K562 (cell line): Measurements from ENCODE around the gene KMT2A. TPM values are rescaled to one million over a fixed set of nuclear protein-coding genes. Genes with fewer than 3 reads are reported as not detected.
A peak's percentile ranks its signal among the peaks of the same experiment; 100 is the strongest.

Experiments
- CBFA2T3 ChIP-seq: fragments of 450-650 bp; IDR thresholded peaks from 2 replicates; pipeline ENCODE4 v1.6.1; 2017
- CHCHD3 ChIP-seq: fragments of 250-450 bp; sonication (Bioruptor Pico); IDR thresholded peaks from 2 replicates; pipeline ENCODE4 v2.1.2; 2022; ENCODE audit warnings: mild to moderate bottlenecking
- CHD2 ChIP-seq: IDR thresholded peaks from 2 replicates; pipeline ENCODE4 v1.6.1; 2011; ENCODE audit warnings: low read depth, low read length
- DACH1 ChIP-seq: fragments of 450-650 bp; IDR thresholded peaks from 2 replicates; pipeline ENCODE4 v1.6.1; 2018; ENCODE audit not compliant: partially characterized antibody
- FOXK1 ChIP-seq: sonication (generic); formaldehyde crosslinking; IDR thresholded peaks from 2 replicates; pipeline ENCODE4 v1.8.0; 2022; ENCODE audit warnings: missing genetic modification reagents, mild to moderate bottlenecking, borderline replicate concordance
- HDAC6 ChIP-seq: IDR thresholded peaks from 2 replicates; pipeline ENCODE4 v1.6.1; 2012; ENCODE audit warnings: low read depth, mild to moderate bottlenecking, control low read depth, inconsistent platforms, low read length, moderate library complexity
- HES1 ChIP-seq: fragments of 450-650 bp; IDR thresholded peaks from 2 replicates; pipeline ENCODE4 v1.6.1; 2016; ENCODE audit warnings: low read depth, mild to moderate bottlenecking, moderate library complexity
- IRF1 ChIP-seq: sonication (generic); formaldehyde crosslinking; IDR thresholded peaks from 2 replicates; pipeline ENCODE4 v1.8.0; 2022; ENCODE audit warnings: missing genetic modification reagents, mild to moderate bottlenecking, borderline replicate concordance
- MTA1 ChIP-seq: fragments of 450-650 bp; IDR thresholded peaks from 2 replicates; pipeline ENCODE4 v1.6.1; 2017; ENCODE audit warnings: borderline replicate concordance
- NBN ChIP-seq: fragments of 450-650 bp; IDR thresholded peaks from 2 replicates; pipeline ENCODE4 v1.6.1; 2016; ENCODE audit warnings: low read depth, mild to moderate bottlenecking
- NCOA1 ChIP-seq: fragments of 450-650 bp; IDR thresholded peaks from 2 replicates; pipeline ENCODE4 v1.6.1; 2016; ENCODE audit warnings: low read depth
- NCOA6 ChIP-seq: fragments of 450-650 bp; IDR thresholded peaks from 2 replicates; pipeline ENCODE4 v1.6.1; 2017; ENCODE audit warnings: mild to moderate bottlenecking
- NFE2 ChIP-seq: IDR thresholded peaks from 2 replicates; pipeline ENCODE4 v1.6.1; 2014; ENCODE audit warnings: antibody characterized with exemption, low read depth
- NONO ChIP-seq, 2 experiments: fragments of 200-400 bp in 1 of 2; fragments of 450-650 bp in 1 of 2; formaldehyde crosslinking in 1 of 2; IDR thresholded peaks; 2 replicates each; pipeline ENCODE4 v1.6.1; 2017; ENCODE audit warnings: low read depth in 2 of 2, mild to moderate bottlenecking in 2 of 2, moderate library complexity in 2 of 2, low read length in 1 of 2
- NR2C2 ChIP-seq, 2 experiments: fragments of 200-800 bp in 1 of 2; sonication (Bioruptor generic) in 1 of 2; sonication (generic) in 1 of 2; formaldehyde crosslinking in 1 of 2; IDR thresholded peaks; 2 replicates each; pipeline versions ENCODE4 v1.6.1 to v1.8.0; 2016 to 2022; ENCODE audit warnings: mild to moderate bottlenecking in 1 of 2, missing compliant biosample characterization in 1 of 2, missing genetic modification characterization in 1 of 2, missing genetic modification reagents in 1 of 2
- PHF8 ChIP-seq: fragments of 200-600 bp; sonication (generic); IDR thresholded peaks from 2 replicates; pipeline ENCODE4 v1.6.1; 2012; ENCODE audit warnings: mixed run types, mild to moderate bottlenecking, inconsistent platforms, low read length, moderate library complexity, borderline replicate concordance
- POLR2G ChIP-seq: fragments of 200-400 bp; formaldehyde crosslinking; IDR thresholded peaks from 2 replicates; pipeline ENCODE4 v1.6.1; 2017; ENCODE audit warnings: low read depth, mild to moderate bottlenecking, antibody characterized with exemption, low read length, moderate library complexity
- RNF2 ChIP-seq: sonication (generic); IDR thresholded peaks from 2 replicates; pipeline ENCODE4 v1.6.1; 2016
- SP1 ChIP-seq: sonication (generic); formaldehyde crosslinking; IDR thresholded peaks from 2 replicates; pipeline ENCODE4 v1.8.1; 2022; ENCODE audit warnings: mild to moderate bottlenecking, missing genetic modification reagents
- THAP12 ChIP-seq: fragments of 250-450 bp; sonication (Bioruptor Pico); IDR thresholded peaks from 2 replicates; pipeline ENCODE4 v1.9.0; 2021; ENCODE audit warnings: mild to moderate bottlenecking, inconsistent platforms
- TRIM28 ChIP-seq: fragments of 450-650 bp; IDR thresholded peaks from 2 replicates; pipeline ENCODE4 v1.6.1; 2017
- U2AF1 ChIP-seq: fragments of 200-400 bp; formaldehyde crosslinking; optimal IDR thresholded peaks from 2 replicates; pipeline ENCODE3; 2017; ENCODE audit warnings: mild to moderate bottlenecking, low read depth, low read length, moderate library complexity
- ZBTB12 ChIP-seq: fragments of 250-450 bp; sonication (Bioruptor Pico); IDR thresholded peaks from 2 replicates; pipeline ENCODE4 v1.4.0; 2020
- ZFP30 ChIP-seq: fragments of 250-450 bp; sonication (Bioruptor Pico); IDR thresholded peaks from 2 replicates; pipeline ENCODE4 v1.8.0; 2022; ENCODE audit warnings: moderate library complexity, mild to moderate bottlenecking, inconsistent platforms, borderline replicate concordance
- ZFPM2 ChIP-seq: fragments of 250-450 bp; sonication (Bioruptor Pico); IDR thresholded peaks from 2 replicates; pipeline ENCODE4 v1.5.1; 2022; ENCODE audit warnings: mild to moderate bottlenecking
- polyA plus RNA-seq, 8 experiments: library from polyadenylated mRNA; depleted of rRNA in 4 of 8; stranded (reverse) in 5 of 8; unstranded in 3 of 8; fragments of >200 nt; fragmentation: Nextera tagmentation in 2 of 8; fragmentation: Illumina TruSeq in 1 of 8; extraction: Ambion mirVana in 2 of 8; extraction: Trizol in 1 of 8; gene quantifications; 2 replicates each; pipeline versions ENCODE4 v1.2.1 to v1.2.3, GENCODE V29; 2011 to 2014; ENCODE audit warnings: inconsistent platforms in 1 of 8, missing spikeins in 1 of 8
- total RNA-seq, 7 experiments: library from RNA; depleted of rRNA in 6 of 7; stranded (reverse); fragments of >200 nt in 6 of 7; fragmentation: Illumina TruSeq in 2 of 7; extraction: Trizol in 2 of 7; gene quantifications; 2 replicates each; pipeline versions ENCODE4 v1.2.1 to v1.2.3, GENCODE V29; 2011 to 2021; ENCODE audit warnings: low replicate concordance in 1 of 7

Gene KMT2A
- total and polyA plus RNA-seq, 9 of the 15 experiments (the other 6 are each of a cell fraction or from before 2014, with no cell fraction given) = 9.6 to 59.9 (median 32.6) TPM

GRCh38 chr11:118435893-118436624 lies at the start of gene KMT2A (continued):
- TF ChIP-seq THAP12 (peak; percentile 88), HES1 (0 out of 2 replicates have a peak, but pooled peaks have one; percentile 26), TRIM28 (peak; percentile 25; the same call in 1 of the 2 replicates), NFE2 (0 out of 2 replicates have a peak, but pooled peaks have one; percentile 8), NONO (IDR thresholded peaks at IDR 0.05; ENCODE audit: low read depth in 2 of 2, low read length in 1 of 2) (peak in 1 of 2 experiments; percentile 91; a peak in 2 of 4 replicates), ZBTB12 (peak; percentile 78), IRF1 (CRISPR knock-in tag) (no peak; the same call in 1 of the 2 replicates), HDAC6 (no peak), SP1 (CRISPR knock-in tag) (peak; percentile 95), RNF2 (0 out of 2 replicates have a peak, but pooled peaks have one; percentile 24), CHCHD3 (CRISPR knock-in tag) (no peak), PHF8 (peak; percentile 46; the same call in 1 of the 2 replicates), CBFA2T3 (peak; percentile 100), ZFP30 (CRISPR knock-in tag) (no peak), ZFPM2 (CRISPR knock-in tag) (no peak), MTA1 (0 out of 2 replicates have a peak, but pooled peaks have one; percentile 33), U2AF1 (peak; percentile 91), NBN (peak; percentile 75), POLR2G (peak; percentile 74), NR2C2 (CRISPR knock-in tag; IDR thresholded peaks at IDR 0.05) (peak; percentile 77), NR2C2 (tag; IDR thresholded peaks at IDR 0.05) (peak; percentile 83), DACH1 (peak; percentile 59), NCOA6 (peak; percentile 75; the same call in 1 of the 2 replicates), NCOA1 (peak; percentile 94), CHD2 (peak; percentile 43), FOXK1 (CRISPR knock-in tag) (peak; percentile 71; the same call in 1 of the 2 replicates)
